ENCODE results near the gene CHD6.
A peak's percentile ranks its signal among the peaks of the same experiment; 100 is the strongest.

The CHD6 gene

GRCh38 chr20:41353530-41353929 is 264.6 kb downstream of the CHD6 start:
- no peak overlapping the region for H3K27ac ChIP-seq (ENCODE audit: extremely low read depth, low read depth, low read length)
- no peak for TF ChIP-seq FEZF1 (tag by site-specific recombination; IDR thresholded peaks at IDR 0.05)
- peak; percentile 87 for TF ChIP-seq HIC1 (tag by site-specific recombination; IDR thresholded peaks at IDR 0.05)
- no peak overlapping the region for H3K4me3 ChIP-seq (ENCODE audit: low read depth, low read length)
- ChIA-PET POLR2A (no interaction called here), CTCF (interaction anchor here (0.7 to 1.9 kb wide), 3 partner anchors 10 to 218 kb away, joined by 3 to 5 read pairs (median 3); no protein-coding TSS in a partner anchor)
- peaks cover 0 to 88% of the 10 kb centered on the region in 2 experiments; a peak in 2 of 3 replicates for H3K36me3 ChIP-seq (ENCODE audit: control insufficient read depth in 2 of 2, insufficient read depth in 1 of 2, low read length in 2 of 2)
- no peaks in the 10 kb centered on the region for H3K4me1 ChIP-seq (ENCODE audit: control insufficient read depth, insufficient read depth, low read length)
- H3K9me3 ChIP-seq (ENCODE audit: control insufficient read depth, insufficient read depth, low read depth, low read length): no peaks in the 10 kb centered on the region

- ChIA-PET POLR2A (no interaction called here), CTCF (interaction anchor here (0.7 to 1.9 kb wide), 4 partner anchors 11 to 218 kb away, joined by 3 to 5 read pairs (median 3); partner anchors contain the start of gene LPIN3)
- peaks cover 0 to 87% of the 10 kb centered on the region in 2 experiments; a peak in 2 of 3 replicates for H3K36me3 ChIP-seq (ENCODE audit: control insufficient read depth in 2 of 2, insufficient read depth in 1 of 2, low read length in 2 of 2)
- H3K4me1 ChIP-seq (ENCODE audit: control insufficient read depth, insufficient read depth, low read length): no peaks in the 10 kb centered on the region
- TF ChIP-seq ZNF660 (tag by site-specific recombination; IDR thresholded peaks at IDR 0.05) (no peak), ZNF391 (tag by site-specific recombination; IDR thresholded peaks at IDR 0.05; ENCODE audit: borderline replicate concordance, low read depth) (no peak), SP2 (tag by site-specific recombination; IDR thresholded peaks at IDR 0.05) (no peak), ZNF473 (tag by site-specific recombination; IDR thresholded peaks at IDR 0.05) (no peak), BCL11B (tag by site-specific recombination; IDR thresholded peaks at IDR 0.05; ENCODE audit: low read depth) (no peak), ZBTB17 (tag by site-specific recombination; IDR thresholded peaks at IDR 0.05) (no peak)
- no peak overlapping the region for H3K27ac ChIP-seq (ENCODE audit: extremely low read depth, low read depth, low read length)
- H3K4me3 ChIP-seq (ENCODE audit: low read depth, low read length): no peak overlapping the region
- no peaks in the 10 kb centered on the region for H3K9me3 ChIP-seq (ENCODE audit: control insufficient read depth, insufficient read depth, low read depth, low read length)
Measured at GRCh38 chr20:41352666-41353065, 265.5 kb downstream of the CHD6 start.

- Histone ChIP-seq H3K4me1 (ENCODE audit: control insufficient read depth, insufficient read depth, low read length) (no peaks in the 10 kb centered on the region), H3K4me3 (ENCODE audit: low read depth, low read length) (no peak overlapping the region), H3K36me3 (ENCODE audit: control insufficient read depth in 2 of 2, insufficient read depth in 1 of 2, low read length in 2 of 2) (peaks cover 0 to 87% of the 10 kb centered on the region in 2 experiments; a peak in 2 of 3 replicates), H3K9me3 (ENCODE audit: control insufficient read depth, insufficient read depth, low read depth, low read length) (no peaks in the 10 kb centered on the region), H3K27ac (ENCODE audit: extremely low read depth, low read depth, low read length) (no peak overlapping the region)
- CTCF ChIA-PET: interaction anchor here (1.0 kb wide), 1 partner anchor 11 kb away, joined by 3 read pairs; the partner anchor contains the start of gene LPIN3
- no peak for TF ChIP-seq ZNF560 (tag by site-specific recombination; IDR thresholded peaks at IDR 0.05; ENCODE audit: borderline replicate concordance)
- TF ChIP-seq ZNF596 (tag by site-specific recombination; IDR thresholded peaks at IDR 0.05): no peak
- no peak for TF ChIP-seq ZBTB7A (tag by site-specific recombination; IDR thresholded peaks at IDR 0.05; ENCODE audit: low read depth)
- no peak for TF ChIP-seq ZNF623 (tag by site-specific recombination; IDR thresholded peaks at IDR 0.05)
- TF ChIP-seq HIC1 (tag by site-specific recombination; IDR thresholded peaks at IDR 0.05): no peak
- TF ChIP-seq SP7 (tag by site-specific recombination; IDR thresholded peaks at IDR 0.05): no peak
- TF ChIP-seq KLF10 (tag by site-specific recombination; IDR thresholded peaks at IDR 0.05): no peak
- TF ChIP-seq GLI2 (tag by site-specific recombination; IDR thresholded peaks at IDR 0.05; ENCODE audit: borderline replicate concordance, low read depth): no peak
- no peak for TF ChIP-seq ZNF157 (tag by site-specific recombination; IDR thresholded peaks at IDR 0.05)
- no peak for TF ChIP-seq ZNF280C (tag by site-specific recombination; IDR thresholded peaks at IDR 0.05)
- no peak for TF ChIP-seq SALL2 (tag by site-specific recombination; IDR thresholded peaks at IDR 0.05; ENCODE audit: borderline replicate concordance)
- no peak for TF ChIP-seq ZNF423 (tag by site-specific recombination; IDR thresholded peaks at IDR 0.05)
- TF ChIP-seq ZNF2 (tag by site-specific recombination; IDR thresholded peaks at IDR 0.05): no peak
- no peak for TF ChIP-seq ZNF404 (tag by site-specific recombination; IDR thresholded peaks at IDR 0.05)
- POLR2A ChIA-PET: no interaction called here
Measured at GRCh38 chr20:41352106-41352505, 266.1 kb downstream of the CHD6 start.
